Dermis microvascular lymphatic vessel endothelial cell (primary cell): ENCODE measurements around the gene MXRA7. TPM values are rescaled to one million over a fixed set of nuclear protein-coding genes. Genes with fewer than 3 reads are reported as not detected.
"Not testable (repeated sequence)": the region's sequence is repeated elsewhere in the genome, so short reads cannot be mapped to it uniquely, and the experiment has no call there.

Source experiments
- DNase-seq, 2 donors: peaks; one replicate each; pipeline versions ENCODE4 v3.0.0 to v3.0.0-alpha.2; 2010; ENCODE audit warnings: low read depth in 2 of 2
- total RNA-seq: library from RNA; depleted of rRNA; stranded (reverse); fragments of >200 nt; gene quantifications from 2 replicates; pipeline ENCODE4 v1.2.1, GENCODE V29; 2014

Gene MXRA7, protein sequence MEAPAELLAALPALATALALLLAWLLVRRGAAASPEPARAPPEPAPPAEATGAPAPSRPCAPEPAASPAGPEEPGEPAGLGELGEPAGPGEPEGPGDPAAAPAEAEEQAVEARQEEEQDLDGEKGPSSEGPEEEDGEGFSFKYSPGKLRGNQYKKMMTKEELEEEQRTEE
- total RNA-seq: 140 and 141 TPM in 2 replicates

DNA sequence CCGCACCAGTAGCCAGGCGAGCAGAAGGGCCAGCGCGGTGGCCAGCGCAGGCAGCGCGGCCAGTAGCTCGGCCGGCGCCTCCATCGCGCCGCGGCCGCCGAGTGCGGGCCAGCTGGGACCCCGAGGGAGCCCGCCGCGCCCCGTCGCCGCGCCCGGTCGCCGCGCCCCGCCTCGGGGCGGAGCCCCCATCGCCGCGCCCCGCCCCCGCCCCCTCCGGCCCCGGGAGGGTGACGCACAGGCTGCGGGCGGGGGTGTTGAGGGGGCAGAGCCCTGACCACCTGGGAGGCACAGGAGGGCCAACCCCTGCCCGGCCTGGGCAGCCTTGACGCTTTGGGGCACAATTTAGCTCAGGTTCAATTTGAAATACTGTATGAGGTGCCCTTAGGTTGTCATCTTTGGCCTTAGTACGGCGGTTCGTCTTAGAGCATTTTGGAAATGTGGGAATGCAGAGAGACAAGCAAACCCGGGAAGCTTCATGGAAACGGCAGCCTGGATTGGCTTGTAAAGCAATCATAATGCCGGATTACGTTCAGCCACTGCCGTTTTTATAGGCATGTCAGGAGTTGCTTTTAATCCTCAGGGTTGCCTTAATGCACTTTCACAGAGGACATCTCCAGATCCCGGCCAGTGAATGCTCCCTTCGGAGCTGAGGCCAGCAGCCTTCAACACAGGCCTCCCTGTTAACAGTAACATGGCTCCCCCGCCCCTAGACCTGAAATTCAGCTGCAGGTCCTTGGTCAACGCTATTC lies at the start of gene MXRA7:
Gene MXRA7, minus strand, starts transcription at position 103 of the 749 bp plus-strand sequence. Its CDS starts 19 bp downstream, at position 84.
- DNase-seq: peak in 1 of 2 donors; percentile 70

DNA sequence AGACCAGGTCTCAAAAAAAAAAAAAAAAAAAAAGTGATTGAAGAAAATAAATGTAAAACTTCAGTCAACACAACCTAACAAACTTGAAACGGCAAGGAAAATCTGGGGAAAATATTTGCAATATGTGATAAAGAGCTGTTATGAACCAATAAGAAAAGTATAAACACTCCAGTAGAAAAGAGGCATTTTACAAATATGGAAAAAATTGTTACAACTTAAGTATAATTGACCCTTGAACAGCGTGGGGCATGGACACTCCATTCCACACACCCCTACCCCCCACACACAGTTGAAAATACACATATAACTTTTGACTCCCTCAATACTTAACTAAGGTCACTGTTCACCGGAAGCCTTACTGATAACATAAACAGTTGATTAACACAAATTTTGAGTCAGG lies 47.8 kb upstream of the MXRA7 start:
- DNase-seq: no peak

DNA sequence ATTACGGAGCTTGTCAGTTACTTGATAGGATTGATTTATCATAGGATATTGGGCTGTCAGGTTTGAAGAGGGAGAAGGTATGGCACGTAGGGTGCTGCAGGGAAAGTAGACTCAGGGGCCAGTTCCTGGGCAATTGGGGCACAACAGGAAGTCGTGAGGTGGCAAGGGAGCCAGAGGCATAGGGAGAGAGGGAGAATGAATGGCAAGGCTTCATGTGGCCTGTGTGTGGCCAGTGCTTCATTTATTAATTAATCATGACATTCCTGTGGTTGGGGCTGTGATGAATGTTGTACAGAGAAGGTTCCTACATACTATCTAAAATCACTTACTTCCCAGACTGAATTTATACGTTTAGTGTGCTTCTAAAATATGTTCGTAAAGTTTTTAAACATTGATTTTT lies 46.5 kb upstream of the MXRA7 start:
- DNase-seq: no peak

DNA sequence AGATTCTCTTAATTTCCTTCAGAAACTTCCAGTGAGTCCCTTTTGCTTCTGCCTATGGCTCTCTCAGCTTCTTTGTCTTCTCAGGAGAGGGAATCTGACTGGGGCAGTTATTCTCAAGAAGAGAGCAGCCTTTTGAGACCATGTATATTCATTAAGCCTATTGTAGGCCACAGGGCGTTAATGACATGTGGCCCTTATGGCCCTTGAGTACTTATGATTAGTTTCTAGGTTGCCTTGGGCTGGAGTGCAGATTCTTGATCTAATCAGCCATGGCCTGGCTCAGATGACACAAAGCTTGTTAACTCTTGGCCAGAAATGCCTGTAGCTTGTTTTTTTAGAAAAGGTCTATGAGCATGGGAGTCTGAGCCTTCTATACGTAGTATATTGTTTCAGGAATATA lies 44.5 kb upstream of the MXRA7 start:
- DNase-seq: no peak

DNA sequence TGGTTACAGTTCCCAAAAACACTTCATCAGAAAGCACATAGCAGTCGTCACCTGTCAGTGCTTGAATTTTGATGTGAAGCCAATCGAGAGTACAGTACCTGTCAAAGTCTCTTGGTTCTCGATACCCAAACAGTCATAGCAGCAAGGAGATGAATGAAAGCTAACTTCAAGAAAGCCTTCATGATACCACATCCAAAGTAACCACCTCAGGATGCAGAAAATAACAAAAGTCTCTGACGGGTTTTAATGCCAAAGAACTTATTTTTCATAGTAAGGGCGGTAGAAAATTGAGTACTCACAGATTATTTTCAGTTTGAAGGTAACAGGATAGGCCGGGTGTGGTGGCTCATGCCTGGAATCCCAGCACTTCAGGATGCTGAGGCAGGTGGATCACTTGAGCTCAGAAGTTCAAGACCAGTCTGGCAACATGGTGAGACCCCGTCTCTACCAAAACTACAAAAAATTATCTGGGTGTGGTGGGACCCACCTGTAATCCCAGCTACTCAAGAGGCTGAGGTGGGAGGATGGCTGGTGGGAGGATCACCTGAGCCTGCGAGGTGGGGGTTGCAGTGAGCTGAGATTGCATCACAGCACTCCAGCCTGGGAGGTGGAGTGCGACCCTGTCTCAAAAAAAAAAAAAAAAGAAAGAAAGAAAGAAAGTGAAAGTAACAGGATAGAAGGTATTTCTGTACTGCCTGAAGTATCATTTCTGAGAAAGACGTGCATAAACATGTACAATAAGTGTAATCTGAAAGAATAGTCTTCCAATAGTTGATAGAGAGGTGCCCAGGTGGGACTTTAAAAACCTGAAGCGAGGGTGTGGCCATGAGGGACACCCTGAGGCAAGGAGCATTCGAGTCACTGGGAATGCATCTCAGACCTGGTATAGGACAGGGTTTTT lies 42.5 kb upstream of the MXRA7 start:
- no peak for DNase-seq

DNA sequence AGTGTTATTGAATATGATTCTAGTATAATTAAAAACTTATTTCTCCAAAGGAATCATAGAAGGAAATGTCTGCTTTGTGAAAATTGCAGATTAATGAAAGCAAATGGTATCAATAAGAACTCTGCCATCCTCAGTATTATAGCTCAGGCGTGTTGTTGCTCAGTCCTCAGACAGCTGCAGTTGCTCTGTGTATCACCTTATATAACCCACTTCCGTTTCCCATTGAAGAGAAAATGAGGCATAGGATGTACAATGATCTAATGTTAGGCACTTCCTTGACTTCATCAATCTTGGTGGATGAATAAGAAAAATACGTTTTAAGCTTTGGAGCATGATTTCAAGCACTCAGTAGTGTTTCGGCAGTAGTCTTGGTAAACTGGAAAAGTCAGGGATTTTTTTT lies 41.2 kb upstream of the MXRA7 start:
- peak in 1 of 2 donors; percentile 33 for DNase-seq

DNA sequence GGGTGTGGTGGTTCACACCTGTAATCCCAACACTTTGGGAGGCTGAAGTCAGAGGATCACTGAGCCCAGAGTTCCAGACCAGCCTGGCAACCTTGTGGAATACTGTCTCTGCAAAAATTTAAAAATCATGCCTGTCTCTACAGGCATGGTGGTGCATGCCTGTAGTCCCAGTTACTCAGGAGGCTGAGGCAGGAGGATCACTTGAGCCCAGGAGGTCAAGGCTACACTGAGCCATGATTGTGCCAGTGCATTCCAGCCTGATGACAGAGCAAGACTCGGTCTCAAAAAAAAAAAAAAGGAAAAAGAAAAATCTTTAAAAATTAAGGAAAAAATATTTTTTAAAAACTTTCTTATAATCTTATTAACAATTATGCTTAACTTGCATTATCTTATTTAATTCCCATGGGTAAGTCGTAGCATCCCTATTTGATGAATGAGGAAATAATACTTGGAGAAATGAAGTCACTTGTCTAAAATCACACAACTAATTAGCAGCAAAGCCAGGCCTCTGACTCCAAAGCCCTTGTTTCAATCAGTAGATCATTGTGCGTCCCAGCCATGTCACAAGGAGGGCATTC lies 40.7 kb upstream of the MXRA7 start:
- DNase-seq: no peak

DNA sequence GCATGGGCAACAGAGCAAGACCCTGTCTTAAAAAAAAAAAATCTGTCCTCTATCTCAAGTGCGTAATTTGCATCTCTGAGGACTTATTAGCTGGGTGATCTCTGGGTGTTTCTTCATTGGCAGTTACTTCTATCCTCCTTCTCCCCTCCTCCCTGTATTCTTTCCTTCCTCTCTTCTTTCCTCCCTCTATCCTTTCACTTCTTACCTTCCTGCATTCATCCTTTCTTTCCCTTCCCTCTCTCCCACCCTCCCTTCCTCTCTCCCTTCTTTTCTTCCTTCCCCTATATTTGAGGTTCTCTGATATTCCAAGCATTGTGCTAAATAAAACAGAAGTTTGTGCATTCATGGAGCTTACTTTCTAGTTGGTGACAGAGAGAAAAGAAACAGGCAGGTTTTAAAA lies 37.9 kb upstream of the MXRA7 start:
- DNase-seq: no peak

DNA sequence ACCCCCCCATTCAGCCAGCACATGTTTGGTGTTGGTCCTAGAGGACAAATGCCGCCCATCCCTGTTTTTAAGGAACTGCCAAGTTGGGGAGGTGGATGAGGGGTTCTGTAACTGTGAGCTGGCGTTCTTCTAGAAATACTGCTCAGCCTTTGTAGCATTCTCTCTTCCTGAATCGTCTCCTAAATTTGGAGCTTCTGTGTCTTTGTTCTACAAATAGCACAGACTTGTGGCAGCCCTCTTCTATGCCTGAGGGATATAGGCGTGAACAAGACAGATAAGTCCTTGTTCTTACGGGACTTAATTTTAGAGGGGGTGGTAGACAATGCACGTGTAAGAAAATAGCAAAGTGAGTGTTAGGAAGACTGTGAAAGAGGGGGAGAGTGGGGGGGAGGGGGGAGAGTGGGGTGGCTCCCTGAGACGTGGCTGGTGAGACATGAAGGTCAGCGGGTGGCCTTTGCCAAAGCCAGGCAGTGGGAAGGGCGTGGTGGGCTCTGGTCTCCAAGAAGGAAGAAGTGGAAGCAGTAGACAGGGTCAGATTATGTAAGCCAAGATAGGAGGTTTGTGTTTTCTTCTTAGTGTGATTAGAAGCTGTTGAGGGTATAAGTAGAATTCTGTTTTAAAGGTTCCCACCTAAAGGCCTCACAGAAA lies 37.1 kb upstream of the MXRA7 start:
- DNase-seq: no peak

DNA sequence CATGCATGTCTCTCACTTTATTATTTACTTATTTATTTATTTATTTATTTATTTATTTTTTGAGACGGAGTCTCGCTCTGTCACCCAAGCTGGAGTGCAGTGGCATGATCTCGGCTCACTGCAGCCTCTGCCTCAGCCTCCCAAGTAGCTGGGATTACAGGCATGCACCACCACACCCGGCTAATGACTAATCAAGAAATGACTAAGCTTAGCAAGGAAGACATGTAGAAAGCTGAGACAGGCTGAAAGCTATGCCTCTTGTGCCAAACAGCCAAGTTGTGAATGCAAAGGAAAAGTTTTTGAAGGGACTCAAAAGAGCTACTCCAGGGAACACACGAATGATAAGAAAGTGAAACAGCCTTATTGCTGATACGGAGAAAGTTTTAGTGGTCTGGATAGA lies 35.0 kb upstream of the MXRA7 start:
- not testable (repeated sequence) for DNase-seq

DNA sequence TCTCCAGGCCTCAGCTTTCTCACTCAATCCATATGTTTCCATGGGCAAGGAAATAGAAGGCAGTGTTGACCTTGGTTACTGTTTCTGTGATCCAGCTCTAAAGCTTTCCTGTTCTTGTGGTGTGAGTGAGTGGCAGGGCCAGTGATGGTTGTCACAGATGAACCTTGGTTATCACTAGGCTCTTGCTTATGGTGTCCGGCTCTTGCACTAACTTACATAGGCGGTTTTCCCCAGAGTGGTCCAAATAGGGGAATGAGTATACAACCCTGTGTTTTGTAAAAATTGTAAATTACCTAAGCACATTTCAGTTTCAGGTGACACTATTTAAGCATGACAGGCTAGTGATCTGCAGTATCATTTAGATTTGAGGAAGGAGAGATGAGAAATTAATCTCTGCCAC lies 34.0 kb upstream of the MXRA7 start:
- DNase-seq: no peak

DNA sequence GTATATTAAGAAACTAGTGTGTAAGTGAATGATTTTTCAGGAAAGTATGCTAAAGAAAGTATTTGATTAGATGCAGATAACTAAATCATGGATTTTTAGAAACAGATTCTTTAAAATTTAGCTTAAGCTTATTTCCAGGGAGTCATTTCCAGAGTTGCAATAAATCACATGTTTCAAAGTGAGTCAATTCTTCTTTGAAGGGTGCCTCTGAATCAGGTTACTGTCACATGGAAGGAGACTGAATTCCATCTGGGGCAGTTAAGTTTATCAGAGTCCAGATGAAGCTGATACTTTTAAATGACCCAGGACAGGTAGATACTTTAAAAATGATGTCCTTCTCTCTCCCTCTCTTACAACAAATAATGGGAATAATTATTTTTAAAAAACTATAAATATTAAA lies 32.2 kb upstream of the MXRA7 start:
- no peak for DNase-seq

DNA sequence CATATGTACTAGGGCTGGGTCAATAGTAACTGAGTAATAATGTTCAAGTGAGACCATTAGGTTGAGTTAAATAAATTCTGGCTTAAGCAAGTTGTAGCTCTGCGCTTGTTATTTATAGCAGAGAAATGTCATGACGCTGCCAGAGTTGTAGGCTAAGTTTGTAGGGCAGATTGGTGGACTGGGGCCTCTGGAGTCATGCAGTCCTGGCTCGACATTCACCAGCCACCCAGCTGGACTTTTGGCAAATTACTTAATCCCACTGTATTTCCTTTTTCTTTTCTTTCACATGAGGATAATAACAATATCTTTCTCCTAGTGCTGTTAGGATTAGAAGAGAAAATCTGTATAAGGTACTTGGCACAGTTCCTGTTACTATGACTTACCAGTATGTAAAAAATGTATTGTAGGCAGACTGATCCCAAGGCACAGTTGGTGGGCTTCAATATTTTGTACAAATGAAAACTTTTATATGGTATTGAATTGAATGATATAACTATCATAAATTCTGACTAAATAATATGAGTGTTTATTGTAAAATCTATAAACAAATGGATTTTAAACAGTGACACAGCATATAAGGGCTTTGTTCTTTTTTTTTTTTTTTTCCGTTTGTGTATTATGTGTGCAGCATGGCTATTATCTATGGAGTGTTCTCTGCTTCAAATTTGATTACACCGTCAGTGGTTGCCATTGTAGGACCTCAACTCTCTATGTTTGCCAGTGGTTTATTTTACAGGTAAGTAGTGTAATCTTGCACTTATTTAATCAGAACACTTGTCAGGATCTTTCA lies 29.8 kb upstream of the MXRA7 start:
- no peak for DNase-seq

DNA sequence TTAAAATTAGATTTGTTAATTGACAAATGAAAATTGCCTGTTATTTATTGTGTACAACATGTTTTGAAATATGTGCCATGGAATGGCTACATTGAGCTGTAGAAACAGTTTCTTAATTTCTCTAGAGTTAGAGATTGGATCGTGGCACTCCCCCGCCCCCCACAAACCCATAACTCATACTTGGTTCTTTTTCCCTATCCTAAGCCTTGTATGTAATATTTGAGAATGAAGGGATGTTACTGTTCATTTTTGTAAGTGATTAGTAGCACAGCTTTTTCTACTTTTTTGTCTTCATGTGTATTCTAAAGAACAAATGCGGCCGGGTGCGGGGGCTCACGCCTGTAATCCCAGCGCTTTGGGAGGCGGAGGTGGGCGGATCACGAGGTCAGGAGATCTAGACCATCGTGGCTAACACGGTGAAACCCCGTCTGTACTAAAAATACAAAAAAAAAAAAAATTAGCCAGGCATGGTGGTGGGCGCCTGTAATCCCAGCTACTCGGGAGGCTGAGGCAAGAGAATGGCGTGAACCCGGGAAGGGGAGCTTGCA lies 28.9 kb upstream of the MXRA7 start:
- not testable (repeated sequence) for DNase-seq

DNA sequence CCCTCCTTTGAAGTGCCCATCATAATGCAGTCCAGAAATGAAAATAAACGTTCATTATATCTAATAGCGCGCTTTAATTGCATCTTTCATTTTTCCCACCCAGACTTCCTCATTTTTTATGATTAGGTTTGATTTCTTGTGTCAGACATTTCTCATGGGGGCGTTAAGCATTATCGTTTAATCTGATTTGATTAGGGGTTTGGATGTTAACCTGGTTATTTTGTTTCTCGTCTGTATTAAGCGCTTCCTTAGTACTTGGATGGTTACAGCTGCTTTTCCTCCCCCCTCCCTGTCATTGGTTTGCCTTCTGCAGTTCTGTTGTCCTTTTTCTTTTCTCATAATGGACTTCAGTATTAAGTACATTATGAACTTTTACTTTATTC lies 27.7 kb upstream of the MXRA7 start:
- peak in 1 of 2 donors; percentile 32 for DNase-seq

DNA sequence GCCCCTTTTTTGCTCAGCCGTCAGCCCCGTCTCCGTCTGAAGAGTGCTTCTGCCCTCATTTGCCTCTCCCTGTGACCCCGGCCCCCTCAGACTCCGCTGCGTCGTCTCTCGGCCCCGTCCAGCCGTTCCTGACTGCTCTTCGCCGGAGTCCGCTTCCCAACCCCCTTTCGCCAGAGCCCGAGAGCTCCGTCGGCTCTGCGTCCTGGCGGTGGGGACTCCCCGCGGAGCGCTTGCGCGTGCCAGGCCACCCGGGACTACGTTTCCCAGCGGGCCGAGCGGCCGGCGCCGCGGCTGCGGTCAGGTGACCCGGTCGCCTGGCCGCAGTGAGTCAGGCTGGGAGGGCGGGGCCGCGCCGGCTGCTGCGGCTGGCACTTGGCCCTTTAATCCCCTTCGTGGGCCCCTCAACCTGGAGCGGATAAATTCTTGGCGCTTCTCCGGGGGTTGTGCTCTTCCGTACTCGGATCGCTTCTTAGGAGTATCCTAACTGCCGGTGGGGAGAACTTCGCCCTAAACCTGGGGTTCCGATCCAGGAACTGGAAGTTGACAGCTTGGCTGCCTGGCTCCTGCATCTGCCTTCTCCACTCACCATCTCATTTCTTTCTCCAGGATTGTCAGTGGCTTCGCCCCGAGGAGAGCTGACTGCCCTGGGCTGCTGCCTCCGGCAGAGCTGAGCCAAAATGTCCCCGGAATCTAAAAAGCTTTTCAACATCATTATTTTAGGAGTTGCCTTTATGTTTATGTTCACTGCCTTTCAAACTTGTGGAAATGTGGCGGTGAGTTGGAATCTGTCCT lies 27.1 kb upstream of the MXRA7 start, which contains the start of gene MFSD11:
Gene MFSD11, plus strand, starts transcription at position 444 of the 792 bp plus-strand sequence. Its CDS starts 234 bp downstream, at position 678.
- peak; percentile 81 to 95 for DNase-seq

DNA sequence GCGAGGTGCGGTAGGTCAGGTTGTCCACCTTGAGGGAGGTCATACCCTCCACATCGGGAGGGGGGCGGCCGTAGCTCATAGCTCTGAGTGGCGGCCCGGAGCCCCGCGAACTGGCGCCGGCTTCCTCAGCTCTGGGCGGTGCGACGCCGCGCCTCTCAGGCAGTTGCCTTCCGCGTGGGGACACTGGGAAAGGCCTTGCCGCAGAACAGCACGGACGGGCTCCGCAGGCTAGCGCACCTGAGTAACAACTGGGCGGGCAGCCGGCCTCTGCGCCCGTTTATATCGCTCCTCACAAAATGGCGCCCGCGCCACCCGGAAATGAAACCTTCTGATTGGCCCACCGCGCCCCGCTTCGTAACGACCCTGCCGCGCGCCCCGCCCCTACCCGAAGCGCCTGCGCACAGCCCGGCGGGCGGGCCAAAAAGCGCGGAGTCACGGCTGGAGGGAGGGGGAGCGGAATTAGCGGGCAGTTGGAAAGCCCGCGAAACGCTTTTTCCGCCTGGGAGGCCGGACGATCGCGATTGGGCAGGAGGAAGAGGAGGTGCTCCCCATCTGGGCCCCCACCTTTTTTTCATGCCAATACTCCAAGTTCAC lies 26.4 kb upstream of the MXRA7 start, which contains the start of gene SRSF2:
Gene SRSF2, minus strand, starts transcription at position 250 of the 594 bp plus-strand sequence. Its CDS starts 171 bp downstream, at position 79.
- DNase-seq: peak; percentile 95 to 99

DNA sequence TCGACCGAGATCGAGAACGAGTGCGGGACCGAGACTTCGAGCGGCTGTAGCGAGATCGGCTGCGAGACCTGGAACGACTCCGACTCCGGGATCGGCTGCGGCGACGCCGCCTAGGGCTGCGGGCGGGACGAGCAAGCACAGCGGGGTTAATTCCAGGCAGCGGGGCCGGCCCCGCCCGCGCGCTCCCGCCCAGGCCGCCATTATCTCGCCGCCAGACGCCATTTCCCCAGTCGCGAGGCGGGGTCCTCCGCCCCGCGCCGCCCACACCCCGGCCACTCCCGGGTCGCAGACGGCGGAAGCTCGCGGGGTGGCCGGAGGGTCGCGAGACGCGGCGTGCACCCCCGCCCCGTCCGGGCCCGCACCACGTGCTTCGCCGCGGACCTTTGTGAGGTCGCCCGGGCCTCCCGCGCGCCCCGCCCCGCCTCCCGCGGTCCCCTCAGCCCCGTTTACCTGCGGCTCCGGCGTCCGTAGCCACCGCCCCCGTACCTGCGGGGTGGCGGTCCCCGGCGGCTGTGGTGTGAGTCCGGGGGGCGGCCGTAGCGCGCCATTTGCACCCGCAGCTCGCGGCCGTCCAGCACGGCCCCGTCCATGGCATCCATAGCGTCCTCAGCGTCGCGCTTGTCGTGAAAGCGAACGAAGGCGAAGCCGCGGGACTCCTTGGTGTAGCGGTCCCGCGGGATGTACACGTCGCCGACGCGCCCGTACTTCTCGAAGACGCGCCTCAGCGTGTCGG lies 25.8 kb upstream of the MXRA7 start:
- DNase-seq: peak in 1 of 2 donors; percentile 75
